ENCODE measurements around the gene MAP3K20. TPM values are rescaled to one million over a fixed set of nuclear protein-coding genes. Genes with fewer than 3 reads are reported as not detected.

The MAP3K20 gene
- total RNA-seq, 1 experiment from 2014 or later, result 15.2 TPM

DNA sequence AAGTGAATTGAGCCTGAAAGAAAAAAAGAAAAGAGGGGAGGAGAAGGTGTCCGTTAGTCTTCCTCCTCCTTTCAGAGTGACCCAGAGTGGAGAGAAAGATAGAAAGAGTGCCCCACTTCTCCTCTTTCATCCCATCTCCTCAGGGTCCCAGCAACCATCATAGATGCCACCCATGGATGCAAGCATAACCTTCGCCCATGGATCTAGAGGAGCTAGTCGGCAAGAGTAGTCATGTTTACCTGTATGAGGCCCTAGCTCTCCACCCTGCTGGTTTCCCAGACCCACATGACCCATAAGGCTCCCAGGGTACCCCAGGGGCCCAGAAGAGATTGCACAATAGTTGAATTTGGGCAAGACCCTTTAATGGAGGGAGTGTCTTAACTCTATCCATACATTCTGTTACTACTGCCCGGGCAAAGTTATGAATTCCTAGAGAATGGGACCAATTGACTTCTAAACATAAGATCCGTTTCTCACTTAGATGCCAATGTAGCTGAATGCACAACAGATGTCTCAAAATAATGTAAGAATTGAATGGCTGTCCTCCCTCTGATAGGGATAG is 223.0 kb downstream of the MAP3K20 start:
- no peak for ATAC-seq
- CTCF ChIA-PET, result no interaction called here
- Mint-ChIP-seq H3K4me3 (no peak overlapping the region), H3K4me1 (no peaks in the 10 kb centered on the region), H3K27ac (no peak overlapping the region), H3K27me3 (ENCODE audit: low read depth) (peaks cover 7% of the 10 kb centered on the region), H3K9me3 (peaks cover 76% of the 10 kb centered on the region), H3K36me3 (peaks cover 80% of the 10 kb centered on the region)
- POLR2A ChIA-PET, result no interaction called here
- no peak for TF ChIP-seq GABPB1 (CRISPR knock-in tag; IDR thresholded peaks at IDR 0.05)
- TF ChIP-seq, protein P1, sequence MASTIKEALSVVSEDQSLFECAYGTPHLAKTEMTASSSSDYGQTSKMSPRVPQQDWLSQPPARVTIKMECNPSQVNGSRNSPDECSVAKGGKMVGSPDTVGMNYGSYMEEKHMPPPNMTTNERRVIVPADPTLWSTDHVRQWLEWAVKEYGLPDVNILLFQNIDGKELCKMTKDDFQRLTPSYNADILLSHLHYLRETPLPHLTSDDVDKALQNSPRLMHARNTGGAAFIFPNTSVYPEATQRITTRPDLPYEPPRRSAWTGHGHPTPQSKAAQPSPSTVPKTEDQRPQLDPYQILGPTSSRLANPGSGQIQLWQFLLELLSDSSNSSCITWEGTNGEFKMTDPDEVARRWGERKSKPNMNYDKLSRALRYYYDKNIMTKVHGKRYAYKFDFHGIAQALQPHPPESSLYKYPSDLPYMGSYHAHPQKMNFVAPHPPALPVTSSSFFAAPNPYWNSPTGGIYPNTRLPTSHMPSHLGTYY (CRISPR knock-in tag; IDR thresholded peaks at IDR 0.05), result 0 out of 2 replicates have a peak, but pooled peaks have one; percentile 37
- TF ChIP-seq, protein P2, sequence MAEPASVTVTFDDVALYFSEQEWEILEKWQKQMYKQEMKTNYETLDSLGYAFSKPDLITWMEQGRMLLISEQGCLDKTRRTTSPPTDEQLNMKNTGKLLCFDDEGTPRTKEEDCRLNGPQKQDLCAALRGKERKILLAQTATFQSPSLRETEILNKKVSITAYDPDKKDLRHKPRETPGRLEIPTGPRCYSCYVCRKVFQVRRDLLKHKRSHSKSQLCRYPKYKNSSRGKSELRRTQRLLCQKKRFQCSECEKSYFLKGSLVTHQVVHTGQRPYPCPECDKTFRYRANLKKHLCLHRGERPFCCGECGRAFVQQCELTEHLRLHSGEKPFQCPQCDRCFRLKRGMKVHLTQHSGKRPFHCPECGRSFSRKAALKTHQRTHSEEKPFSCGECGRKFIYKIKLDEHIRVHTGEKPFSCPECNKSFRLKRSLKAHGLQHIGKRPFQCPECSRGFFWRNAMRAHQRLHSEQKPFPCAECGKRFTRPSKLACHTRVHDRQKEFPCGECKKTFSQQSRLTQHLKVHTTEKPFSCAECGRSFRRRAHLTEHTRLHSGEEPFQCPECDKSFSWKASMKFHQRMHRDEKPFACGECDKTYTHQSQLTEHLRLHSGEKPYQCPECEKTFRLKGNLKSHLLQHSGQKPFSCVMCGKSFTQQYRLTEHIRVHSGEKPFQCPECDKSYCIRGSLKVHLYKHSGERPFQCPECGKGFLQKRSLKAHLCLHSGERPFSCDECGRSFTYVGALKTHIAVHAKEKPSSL (CRISPR knock-in tag; conservative IDR thresholded peaks at IDR 0.05), result no peak
- DNase-seq (ENCODE audit: low spot score), result no peak

DNA sequence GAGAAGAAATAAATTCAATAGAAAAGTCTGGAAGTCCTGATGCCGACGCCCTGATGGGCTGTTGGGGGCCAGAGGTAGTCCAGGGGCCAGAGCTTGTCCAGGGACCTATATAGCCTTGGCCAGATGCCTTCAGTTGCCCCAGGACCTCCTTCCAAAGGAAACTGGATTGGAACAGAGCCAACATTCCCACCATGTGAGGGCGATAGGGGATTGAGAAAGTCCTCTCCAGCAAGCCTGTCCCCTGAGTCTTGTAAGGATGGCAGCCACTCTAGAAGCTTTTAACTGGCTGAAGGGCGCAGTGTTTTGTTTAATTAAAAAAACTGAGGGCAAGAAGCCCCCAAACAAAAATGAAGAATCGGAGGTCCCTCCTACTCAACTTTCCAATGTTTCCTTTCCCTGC is 224.1 kb downstream of the MAP3K20 start:
- H3K36me3 Mint-ChIP-seq, result peaks cover 85% of the 10 kb centered on the region
- POLR2A ChIA-PET, result no interaction called here
- peaks cover 7% of the 10 kb centered on the region for H3K27me3 Mint-ChIP-seq (ENCODE audit: low read depth)
- TF ChIP-seq, protein P3, sequence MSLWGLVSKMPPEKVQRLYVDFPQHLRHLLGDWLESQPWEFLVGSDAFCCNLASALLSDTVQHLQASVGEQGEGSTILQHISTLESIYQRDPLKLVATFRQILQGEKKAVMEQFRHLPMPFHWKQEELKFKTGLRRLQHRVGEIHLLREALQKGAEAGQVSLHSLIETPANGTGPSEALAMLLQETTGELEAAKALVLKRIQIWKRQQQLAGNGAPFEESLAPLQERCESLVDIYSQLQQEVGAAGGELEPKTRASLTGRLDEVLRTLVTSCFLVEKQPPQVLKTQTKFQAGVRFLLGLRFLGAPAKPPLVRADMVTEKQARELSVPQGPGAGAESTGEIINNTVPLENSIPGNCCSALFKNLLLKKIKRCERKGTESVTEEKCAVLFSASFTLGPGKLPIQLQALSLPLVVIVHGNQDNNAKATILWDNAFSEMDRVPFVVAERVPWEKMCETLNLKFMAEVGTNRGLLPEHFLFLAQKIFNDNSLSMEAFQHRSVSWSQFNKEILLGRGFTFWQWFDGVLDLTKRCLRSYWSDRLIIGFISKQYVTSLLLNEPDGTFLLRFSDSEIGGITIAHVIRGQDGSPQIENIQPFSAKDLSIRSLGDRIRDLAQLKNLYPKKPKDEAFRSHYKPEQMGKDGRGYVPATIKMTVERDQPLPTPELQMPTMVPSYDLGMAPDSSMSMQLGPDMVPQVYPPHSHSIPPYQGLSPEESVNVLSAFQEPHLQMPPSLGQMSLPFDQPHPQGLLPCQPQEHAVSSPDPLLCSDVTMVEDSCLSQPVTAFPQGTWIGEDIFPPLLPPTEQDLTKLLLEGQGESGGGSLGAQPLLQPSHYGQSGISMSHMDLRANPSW (CRISPR knock-in tag; conservative IDR thresholded peaks at IDR 0.05; ENCODE audit: low read depth), result no peak
- no peak for TF ChIP-seq ZNF416 (CRISPR knock-in tag; IDR thresholded peaks at IDR 0.05)
- TF ChIP-seq, protein P4, sequence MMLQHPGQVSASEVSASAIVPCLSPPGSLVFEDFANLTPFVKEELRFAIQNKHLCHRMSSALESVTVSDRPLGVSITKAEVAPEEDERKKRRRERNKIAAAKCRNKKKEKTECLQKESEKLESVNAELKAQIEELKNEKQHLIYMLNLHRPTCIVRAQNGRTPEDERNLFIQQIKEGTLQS (CRISPR knock-in tag; conservative IDR thresholded peaks at IDR 0.05), result no peak
- no peak for TF ChIP-seq ZNF671 (CRISPR knock-in tag; IDR thresholded peaks at IDR 0.05)
- TF ChIP-seq, protein P5, sequence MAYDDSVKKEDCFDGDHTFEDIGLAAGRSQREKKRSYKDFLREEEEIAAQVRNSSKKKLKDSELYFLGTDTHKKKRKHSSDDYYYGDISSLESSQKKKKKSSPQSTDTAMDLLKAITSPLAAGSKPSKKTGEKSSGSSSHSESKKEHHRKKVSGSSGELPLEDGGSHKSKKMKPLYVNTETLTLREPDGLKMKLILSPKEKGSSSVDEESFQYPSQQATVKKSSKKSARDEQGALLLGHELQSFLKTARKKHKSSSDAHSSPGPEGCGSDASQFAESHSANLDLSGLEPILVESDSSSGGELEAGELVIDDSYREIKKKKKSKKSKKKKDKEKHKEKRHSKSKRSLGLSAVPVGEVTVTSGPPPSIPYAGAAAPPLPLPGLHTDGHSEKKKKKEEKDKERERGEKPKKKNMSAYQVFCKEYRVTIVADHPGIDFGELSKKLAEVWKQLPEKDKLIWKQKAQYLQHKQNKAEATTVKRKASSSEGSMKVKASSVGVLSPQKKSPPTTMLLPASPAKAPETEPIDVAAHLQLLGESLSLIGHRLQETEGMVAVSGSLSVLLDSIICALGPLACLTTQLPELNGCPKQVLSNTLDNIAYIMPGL (CRISPR knock-in tag; IDR thresholded peaks at IDR 0.05), result no peak
- no peak for TF ChIP-seq EMX1 (CRISPR knock-in tag; IDR thresholded peaks at IDR 0.05)
- TF ChIP-seq, protein P6, sequence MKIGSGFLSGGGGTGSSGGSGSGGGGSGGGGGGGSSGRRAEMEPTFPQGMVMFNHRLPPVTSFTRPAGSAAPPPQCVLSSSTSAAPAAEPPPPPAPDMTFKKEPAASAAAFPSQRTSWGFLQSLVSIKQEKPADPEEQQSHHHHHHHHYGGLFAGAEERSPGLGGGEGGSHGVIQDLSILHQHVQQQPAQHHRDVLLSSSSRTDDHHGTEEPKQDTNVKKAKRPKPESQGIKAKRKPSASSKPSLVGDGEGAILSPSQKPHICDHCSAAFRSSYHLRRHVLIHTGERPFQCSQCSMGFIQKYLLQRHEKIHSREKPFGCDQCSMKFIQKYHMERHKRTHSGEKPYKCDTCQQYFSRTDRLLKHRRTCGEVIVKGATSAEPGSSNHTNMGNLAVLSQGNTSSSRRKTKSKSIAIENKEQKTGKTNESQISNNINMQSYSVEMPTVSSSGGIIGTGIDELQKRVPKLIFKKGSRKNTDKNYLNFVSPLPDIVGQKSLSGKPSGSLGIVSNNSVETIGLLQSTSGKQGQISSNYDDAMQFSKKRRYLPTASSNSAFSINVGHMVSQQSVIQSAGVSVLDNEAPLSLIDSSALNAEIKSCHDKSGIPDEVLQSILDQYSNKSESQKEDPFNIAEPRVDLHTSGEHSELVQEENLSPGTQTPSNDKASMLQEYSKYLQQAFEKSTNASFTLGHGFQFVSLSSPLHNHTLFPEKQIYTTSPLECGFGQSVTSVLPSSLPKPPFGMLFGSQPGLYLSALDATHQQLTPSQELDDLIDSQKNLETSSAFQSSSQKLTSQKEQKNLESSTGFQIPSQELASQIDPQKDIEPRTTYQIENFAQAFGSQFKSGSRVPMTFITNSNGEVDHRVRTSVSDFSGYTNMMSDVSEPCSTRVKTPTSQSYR (CRISPR knock-in tag; IDR thresholded peaks at IDR 0.05), result no peak
- TF ChIP-seq ZNF232 (CRISPR knock-in tag; IDR thresholded peaks at IDR 0.05), result no peak
- no peak for TF ChIP-seq MYBL2 (CRISPR knock-in tag; IDR thresholded peaks at IDR 0.05)
- TF ChIP-seq, protein P7, sequence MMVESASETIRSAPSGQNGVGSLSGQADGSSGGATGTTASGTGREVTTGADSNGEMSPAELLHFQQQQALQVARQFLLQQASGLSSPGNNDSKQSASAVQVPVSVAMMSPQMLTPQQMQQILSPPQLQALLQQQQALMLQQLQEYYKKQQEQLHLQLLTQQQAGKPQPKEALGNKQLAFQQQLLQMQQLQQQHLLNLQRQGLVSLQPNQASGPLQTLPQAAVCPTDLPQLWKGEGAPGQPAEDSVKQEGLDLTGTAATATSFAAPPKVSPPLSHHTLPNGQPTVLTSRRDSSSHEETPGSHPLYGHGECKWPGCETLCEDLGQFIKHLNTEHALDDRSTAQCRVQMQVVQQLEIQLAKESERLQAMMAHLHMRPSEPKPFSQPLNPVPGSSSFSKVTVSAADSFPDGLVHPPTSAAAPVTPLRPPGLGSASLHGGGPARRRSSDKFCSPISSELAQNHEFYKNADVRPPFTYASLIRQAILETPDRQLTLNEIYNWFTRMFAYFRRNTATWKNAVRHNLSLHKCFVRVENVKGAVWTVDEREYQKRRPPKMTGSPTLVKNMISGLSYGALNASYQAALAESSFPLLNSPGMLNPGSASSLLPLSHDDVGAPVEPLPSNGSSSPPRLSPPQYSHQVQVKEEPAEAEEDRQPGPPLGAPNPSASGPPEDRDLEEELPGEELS (CRISPR knock-in tag; IDR thresholded peaks at IDR 0.05), result no peak
- no peak for TF ChIP-seq ZNF317 (CRISPR knock-in tag; IDR thresholded peaks at IDR 0.05; ENCODE audit: borderline replicate concordance, low read depth)
- TF ChIP-seq, protein P8, sequence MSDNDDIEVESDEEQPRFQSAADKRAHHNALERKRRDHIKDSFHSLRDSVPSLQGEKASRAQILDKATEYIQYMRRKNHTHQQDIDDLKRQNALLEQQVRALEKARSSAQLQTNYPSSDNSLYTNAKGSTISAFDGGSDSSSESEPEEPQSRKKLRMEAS (CRISPR knock-in tag; IDR thresholded peaks at IDR 0.05), result no peak
- no peak for TF ChIP-seq CREB1 (CRISPR knock-in tag; IDR thresholded peaks at IDR 0.05)
- TF ChIP-seq ZNF423 (CRISPR knock-in tag; IDR thresholded peaks at IDR 0.05), result no peak
- TF ChIP-seq SP1 (CRISPR knock-in tag; conservative IDR thresholded peaks at IDR 0.05), result no peak
- no peak for TF ChIP-seq KAT7 (CRISPR knock-in tag; IDR thresholded peaks at IDR 0.05; ENCODE audit: borderline replicate concordance)
- TF ChIP-seq, protein P9, sequence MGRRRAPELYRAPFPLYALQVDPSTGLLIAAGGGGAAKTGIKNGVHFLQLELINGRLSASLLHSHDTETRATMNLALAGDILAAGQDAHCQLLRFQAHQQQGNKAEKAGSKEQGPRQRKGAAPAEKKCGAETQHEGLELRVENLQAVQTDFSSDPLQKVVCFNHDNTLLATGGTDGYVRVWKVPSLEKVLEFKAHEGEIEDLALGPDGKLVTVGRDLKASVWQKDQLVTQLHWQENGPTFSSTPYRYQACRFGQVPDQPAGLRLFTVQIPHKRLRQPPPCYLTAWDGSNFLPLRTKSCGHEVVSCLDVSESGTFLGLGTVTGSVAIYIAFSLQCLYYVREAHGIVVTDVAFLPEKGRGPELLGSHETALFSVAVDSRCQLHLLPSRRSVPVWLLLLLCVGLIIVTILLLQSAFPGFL (CRISPR knock-in tag; IDR thresholded peaks at IDR 0.05; ENCODE audit: borderline replicate concordance), result no peak

More for the DNA sequence above, 224.1 kb downstream of the MAP3K20 start:
- CTCF ChIA-PET, result interaction anchor here (0.5 kb wide), 1 partner anchor 857 kb away, joined by 3 read pairs; no protein-coding TSS in a partner anchor
- H3K4me3 Mint-ChIP-seq, result no peak overlapping the region
- peak; percentile 67 for ATAC-seq
- peaks cover 80% of the 10 kb centered on the region for H3K9me3 Mint-ChIP-seq
- H3K27ac Mint-ChIP-seq, result no peak overlapping the region
- peak; percentile 17 for DNase-seq (ENCODE audit: low spot score)
- peaks cover 9% of the 10 kb centered on the region for H3K4me1 Mint-ChIP-seq

Data from WTC11 (cell line).